Glutamatergic neuron (in vitro differentiated cells): ENCODE results near the gene PRKAA2. TPM values are rescaled to one million over a fixed set of nuclear protein-coding genes. Genes with fewer than 3 reads are reported as not detected.

Experiments used
- DNase-seq: peaks from one replicate; pipeline ENCODE4 v3.0.0; 2022
- H3K27ac Mint-ChIP-seq: one replicate; pipeline ENCODE4 v1.8.0; 2020; ENCODE audit warnings: mild to moderate bottlenecking, mixed read lengths, inconsistent platforms; ENCODE audit not compliant: unreplicated experiment
- H3K27me3 Mint-ChIP-seq: one replicate; pipeline ENCODE4 v1.8.0; 2020; ENCODE audit warnings: mild to moderate bottlenecking, moderate library complexity, mixed read lengths, inconsistent platforms; ENCODE audit not compliant: unreplicated experiment
- H3K36me3 Mint-ChIP-seq: one replicate; pipeline ENCODE4 v1.8.0; 2020; ENCODE audit warnings: mild to moderate bottlenecking, mixed read lengths, inconsistent platforms; ENCODE audit not compliant: unreplicated experiment
- H3K4me1 Mint-ChIP-seq: one replicate; pipeline ENCODE4 v1.8.0; 2020; ENCODE audit warnings: mild to moderate bottlenecking, low read depth, mixed read lengths, inconsistent platforms; ENCODE audit not compliant: unreplicated experiment
- H3K4me3 Mint-ChIP-seq: one replicate; pipeline ENCODE4 v1.8.0; 2020; ENCODE audit warnings: mild to moderate bottlenecking, mixed read lengths, inconsistent platforms; ENCODE audit not compliant: unreplicated experiment
- H3K9me3 Mint-ChIP-seq: one replicate; pipeline ENCODE4 v1.8.0; 2020; ENCODE audit warnings: mild to moderate bottlenecking, moderate library complexity, mixed read lengths, inconsistent platforms; ENCODE audit not compliant: unreplicated experiment
- CTCF ChIP-seq: fragments of 200-600 bp; sonication (generic); IDR thresholded peaks from one replicate; pipeline ENCODE4 v1.5.0; 2021; ENCODE audit not compliant: partially characterized antibody, unreplicated experiment
- total RNA-seq: library from RNA; stranded (reverse); fragmentation: NEBNext Ultra II Directional; extraction: Animal tissue kit (Norgen Biotek cat#: 25700); gene quantifications from one replicate; pipeline ENCODE4 v1.2.1, GENCODE V29; 2021; ENCODE audit not compliant: unreplicated experiment

The PRKAA2 gene
- total RNA-seq, 1 donor from 2014 or later, result 1.3 TPM

GRCh38 chr1:56666112-56666608 is 21.0 kb downstream of the PRKAA2 start:
- no peak overlapping the region for H3K27ac Mint-ChIP-seq
- TF ChIP-seq CTCF, result no peak
- H3K4me1 Mint-ChIP-seq, result no peaks in the 10 kb centered on the region
- DNase-seq, result no peak
- H3K9me3 Mint-ChIP-seq, result no peaks in the 10 kb centered on the region
- no peaks in the 10 kb centered on the region for H3K36me3 Mint-ChIP-seq
- no peaks in the 10 kb centered on the region for H3K27me3 Mint-ChIP-seq
- H3K4me3 Mint-ChIP-seq, result no peak overlapping the region

- H3K27ac Mint-ChIP-seq, result no peak overlapping the region
- DNase-seq, result no peak
- no peaks in the 10 kb centered on the region for H3K27me3 Mint-ChIP-seq
- H3K9me3 Mint-ChIP-seq, result no peaks in the 10 kb centered on the region
- no peak overlapping the region for H3K4me3 Mint-ChIP-seq
- H3K36me3 Mint-ChIP-seq, result no peaks in the 10 kb centered on the region
- H3K4me1 Mint-ChIP-seq, result no peaks in the 10 kb centered on the region
- no peak for TF ChIP-seq CTCF
These were observed 25.2 kb downstream of the PRKAA2 start for GRCh38 chr1:56670350-56670749.

- Mint-ChIP-seq H3K27me3 (no peaks in the 10 kb centered on the region), H3K9me3 (no peaks in the 10 kb centered on the region), H3K27ac (no peak overlapping the region), H3K36me3 (no peaks in the 10 kb centered on the region), H3K4me3 (no peak overlapping the region), H3K4me1 (no peaks in the 10 kb centered on the region)
- no peak for TF ChIP-seq CTCF
- DNase-seq, result no peak
These were observed 26.0 kb downstream of the PRKAA2 start for GRCh38 chr1:56671085-56671484.

- Mint-ChIP-seq H3K4me3 (no peak overlapping the region), H3K27me3 (no peaks in the 10 kb centered on the region), H3K9me3 (no peaks in the 10 kb centered on the region), H3K4me1 (no peaks in the 10 kb centered on the region), H3K27ac (no peak overlapping the region), H3K36me3 (no peaks in the 10 kb centered on the region)
- no peak for TF ChIP-seq CTCF
- DNase-seq, result no peak
These were observed 26.4 kb downstream of the PRKAA2 start for GRCh38 chr1:56671542-56671941.

- Mint-ChIP-seq H3K36me3 (no peaks in the 10 kb centered on the region), H3K27me3 (no peaks in the 10 kb centered on the region), H3K27ac (no peak overlapping the region), H3K9me3 (no peaks in the 10 kb centered on the region), H3K4me3 (no peak overlapping the region), H3K4me1 (no peaks in the 10 kb centered on the region)
- DNase-seq, result no peak
- TF ChIP-seq CTCF, result no peak
These were observed 27.5 kb downstream of the PRKAA2 start for GRCh38 chr1:56672579-56672978.
